ENCODE data around the gene ZGPAT.

DNA sequence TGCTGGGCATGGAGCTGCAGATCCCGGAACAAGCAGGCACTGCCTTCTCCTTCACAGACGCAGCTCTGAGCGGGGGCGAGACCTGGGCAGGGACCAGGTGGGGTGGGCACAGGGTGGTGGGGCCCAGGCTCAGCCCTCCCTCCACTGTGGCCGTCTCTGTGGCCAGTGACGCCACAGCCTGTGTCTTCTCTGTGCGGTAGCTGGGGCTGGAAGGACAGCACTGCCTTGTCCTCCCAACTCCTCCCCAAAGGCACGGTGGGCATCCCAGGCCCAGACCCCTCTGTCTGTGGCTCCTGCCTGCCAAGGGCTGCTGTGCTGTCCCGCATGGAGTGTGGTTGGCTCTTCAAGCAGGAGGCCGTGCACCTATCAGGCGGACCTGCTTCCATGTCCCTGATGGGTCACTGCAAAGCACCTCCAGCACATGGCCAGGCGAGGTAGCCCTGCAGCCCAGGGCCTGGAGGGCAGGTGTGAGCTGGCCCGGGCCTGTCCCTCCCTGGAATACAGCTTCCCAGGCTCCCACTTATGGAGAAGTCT is 26.2 kb upstream of the ZGPAT start:
- TF ChIP-seq CTCF (IDR thresholded peaks at IDR 0.05) (no peak), POLR2AphosphoS5 (IDR thresholded peaks at IDR 0.05) (no peak), POLR2A (IDR thresholded peaks at IDR 0.05) (no peak), EP300 (IDR thresholded peaks at IDR 0.05) (no peak)
